KMS-11 (cell line): ENCODE results near the gene PPFIBP1.

Source experiments
- H2AFZ ChIP-seq: fragments of 200-600 bp; sonication (generic); 2 replicates; pipeline ENCODE4 v1.6.1; 2016; ENCODE audit warnings: antibody characterized with exemption, mixed run types, low read depth
- H3K27ac ChIP-seq: fragments of 200-600 bp; sonication (generic); 2 replicates; pipeline ENCODE4 v1.6.1; 2016; ENCODE audit warnings: mild to moderate bottlenecking, mixed run types
- H3K27me3 ChIP-seq: fragments of 200-600 bp; sonication (generic); 2 replicates; pipeline ENCODE4 v1.6.1; 2017; ENCODE audit warnings: mild to moderate bottlenecking, low read depth, mixed run types, moderate library complexity; ENCODE audit not compliant: insufficient read depth
- H3K36me3 ChIP-seq: fragments of 200-600 bp; sonication (generic); 2 replicates; pipeline ENCODE4 v1.6.1; 2017; ENCODE audit warnings: mild to moderate bottlenecking, mixed run types; ENCODE audit not compliant: insufficient read depth
- H3K4me1 ChIP-seq: fragments of 200-600 bp; sonication (generic); 2 replicates; pipeline ENCODE4 v1.6.1; 2016; ENCODE audit warnings: mild to moderate bottlenecking, low read depth, mixed run types; ENCODE audit not compliant: poor library complexity, severe bottlenecking
- H3K4me2 ChIP-seq: fragments of 200-600 bp; sonication (generic); 2 replicates; pipeline ENCODE4 v1.7.0; 2016; ENCODE audit warnings: mild to moderate bottlenecking, mixed run types
- H3K4me3 ChIP-seq: fragments of 200-600 bp; sonication (generic); IDR thresholded peaks from 2 replicates; pipeline ENCODE4 v1.6.1; 2017; ENCODE audit warnings: low read depth, low read length, mixed read lengths; ENCODE audit not compliant: insufficient read depth
- H3K79me2 ChIP-seq: fragments of 200-600 bp; sonication (generic); 2 replicates; pipeline ENCODE4 v1.6.1; 2016; ENCODE audit warnings: low read depth, mixed run types; ENCODE audit not compliant: insufficient read depth
- H3K9ac ChIP-seq: fragments of 200-600 bp; sonication (generic); 2 replicates; pipeline ENCODE4 v1.6.1; 2016; ENCODE audit warnings: mild to moderate bottlenecking, mixed run types
- H4K20me1 ChIP-seq: fragments of 200-600 bp; sonication (generic); 2 replicates; pipeline ENCODE4 v1.6.1; 2016; ENCODE audit warnings: mild to moderate bottlenecking, mixed run types; ENCODE audit not compliant: insufficient read depth
- TF ChIP-seq, protein P1 (sequence below): fragments of 200-600 bp; sonication (generic); conservative IDR thresholded peaks from 2 replicates; pipeline ENCODE4 v1.6.1; 2017; ENCODE audit warnings: low read depth, mild to moderate bottlenecking, antibody characterized with exemption, low read length, moderate library complexity, mixed read lengths

The PPFIBP1 gene

DNA sequence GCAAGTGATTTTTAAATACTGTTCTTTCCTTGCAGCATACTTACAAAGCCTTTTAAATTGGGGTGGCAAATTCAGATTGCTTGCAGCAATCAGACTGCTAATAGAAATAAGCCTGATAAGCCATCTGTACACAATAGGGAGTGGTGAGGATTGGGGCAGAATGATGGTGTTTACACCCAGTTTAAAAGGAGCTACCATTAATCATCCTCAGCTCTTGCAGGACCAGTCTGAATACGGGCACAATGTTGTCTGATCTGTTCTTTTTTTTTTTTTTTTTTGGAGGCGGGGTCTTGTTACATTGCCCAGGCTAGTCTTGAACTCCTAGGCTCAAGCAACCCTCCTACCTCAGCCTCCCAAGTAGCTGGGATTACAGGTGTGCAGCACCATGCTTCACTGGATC is 122.1 kb downstream of the PPFIBP1 start:
- Histone ChIP-seq H3K36me3 (no peaks in the 10 kb centered on the region), H3K27me3 (no peaks in the 10 kb centered on the region)

DNA sequence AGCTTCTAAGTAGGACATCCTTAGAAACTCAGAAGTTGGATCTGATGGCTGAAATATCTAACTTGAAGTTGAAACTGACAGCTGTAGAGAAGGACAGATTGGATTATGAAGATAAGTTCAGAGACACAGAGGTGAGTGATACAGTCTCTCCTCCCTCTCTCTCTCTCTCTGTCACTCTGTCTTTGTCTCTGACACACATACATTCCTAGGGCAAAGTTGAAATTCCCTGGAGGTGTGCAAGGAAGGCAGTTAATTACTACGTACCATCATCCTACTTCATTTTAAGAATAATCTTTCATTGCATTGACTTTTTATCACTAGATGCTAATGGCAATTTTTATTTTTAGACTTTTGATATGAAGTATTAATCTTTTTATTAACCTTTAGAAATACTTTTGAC is 126.0 kb downstream of the PPFIBP1 start:
- H3K4me1 ChIP-seq, result peaks cover 12% of the 10 kb centered on the region
- H3K27ac ChIP-seq, result no peak overlapping the region
- H3K27me3 ChIP-seq, result no peaks in the 10 kb centered on the region
- H2AFZ ChIP-seq, result no peak overlapping the region
- no peaks in the 10 kb centered on the region for H3K79me2 ChIP-seq
- TF ChIP-seq, protein P1, sequence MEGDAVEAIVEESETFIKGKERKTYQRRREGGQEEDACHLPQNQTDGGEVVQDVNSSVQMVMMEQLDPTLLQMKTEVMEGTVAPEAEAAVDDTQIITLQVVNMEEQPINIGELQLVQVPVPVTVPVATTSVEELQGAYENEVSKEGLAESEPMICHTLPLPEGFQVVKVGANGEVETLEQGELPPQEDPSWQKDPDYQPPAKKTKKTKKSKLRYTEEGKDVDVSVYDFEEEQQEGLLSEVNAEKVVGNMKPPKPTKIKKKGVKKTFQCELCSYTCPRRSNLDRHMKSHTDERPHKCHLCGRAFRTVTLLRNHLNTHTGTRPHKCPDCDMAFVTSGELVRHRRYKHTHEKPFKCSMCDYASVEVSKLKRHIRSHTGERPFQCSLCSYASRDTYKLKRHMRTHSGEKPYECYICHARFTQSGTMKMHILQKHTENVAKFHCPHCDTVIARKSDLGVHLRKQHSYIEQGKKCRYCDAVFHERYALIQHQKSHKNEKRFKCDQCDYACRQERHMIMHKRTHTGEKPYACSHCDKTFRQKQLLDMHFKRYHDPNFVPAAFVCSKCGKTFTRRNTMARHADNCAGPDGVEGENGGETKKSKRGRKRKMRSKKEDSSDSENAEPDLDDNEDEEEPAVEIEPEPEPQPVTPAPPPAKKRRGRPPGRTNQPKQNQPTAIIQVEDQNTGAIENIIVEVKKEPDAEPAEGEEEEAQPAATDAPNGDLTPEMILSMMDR, result no peak
- H3K4me3 ChIP-seq, result no peak overlapping the region
- H3K36me3 ChIP-seq, result no peaks in the 10 kb centered on the region
- H3K9ac ChIP-seq, result no peak overlapping the region
- no peak overlapping the region for H3K4me2 ChIP-seq
- H4K20me1 ChIP-seq, result no peaks in the 10 kb centered on the region

More for the DNA sequence above, 122.1 kb downstream of the PPFIBP1 start:
- H4K20me1 ChIP-seq, result no peaks in the 10 kb centered on the region
- H3K4me1 ChIP-seq, result no peaks in the 10 kb centered on the region
- no peak overlapping the region for H3K27ac ChIP-seq
- H3K4me3 ChIP-seq, result no peak overlapping the region
- no peak overlapping the region for H3K9ac ChIP-seq
- TF ChIP-seq, protein P1, result no peak
- no peak overlapping the region for H3K4me2 ChIP-seq
- H2AFZ ChIP-seq, result no peak overlapping the region
- no peaks in the 10 kb centered on the region for H3K79me2 ChIP-seq

DNA sequence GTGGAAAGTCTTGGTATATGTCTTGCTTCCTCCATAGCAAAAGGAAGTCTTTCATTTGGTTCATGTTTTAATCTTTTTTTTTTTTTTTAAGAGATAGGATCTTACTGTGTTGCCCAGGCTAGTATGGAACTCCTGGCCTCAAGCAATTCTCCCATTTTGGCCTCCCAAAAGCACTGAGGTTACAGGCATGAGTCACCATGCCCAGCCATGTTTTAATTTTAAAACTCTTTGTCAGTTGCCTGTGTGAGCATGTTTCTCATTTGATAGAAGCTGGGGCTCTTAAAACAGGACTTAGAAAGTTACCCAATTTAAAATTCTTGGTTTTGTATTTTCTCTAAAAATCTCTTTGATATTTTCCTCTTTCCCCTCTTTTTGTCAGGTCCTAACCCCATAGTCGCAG is 127.2 kb downstream of the PPFIBP1 start:
- H3K4me3 ChIP-seq, result no peak overlapping the region
- H3K4me2 ChIP-seq, result no peak overlapping the region
- H3K36me3 ChIP-seq, result no peaks in the 10 kb centered on the region
- H3K79me2 ChIP-seq, result no peaks in the 10 kb centered on the region
- H3K4me1 ChIP-seq, result peaks cover 12% of the 10 kb centered on the region
- H3K9ac ChIP-seq, result no peak overlapping the region
- no peaks in the 10 kb centered on the region for H3K27me3 ChIP-seq
- no peaks in the 10 kb centered on the region for H4K20me1 ChIP-seq
- no peak overlapping the region for H3K27ac ChIP-seq
- TF ChIP-seq, protein P1, result no peak
- no peak overlapping the region for H2AFZ ChIP-seq

DNA sequence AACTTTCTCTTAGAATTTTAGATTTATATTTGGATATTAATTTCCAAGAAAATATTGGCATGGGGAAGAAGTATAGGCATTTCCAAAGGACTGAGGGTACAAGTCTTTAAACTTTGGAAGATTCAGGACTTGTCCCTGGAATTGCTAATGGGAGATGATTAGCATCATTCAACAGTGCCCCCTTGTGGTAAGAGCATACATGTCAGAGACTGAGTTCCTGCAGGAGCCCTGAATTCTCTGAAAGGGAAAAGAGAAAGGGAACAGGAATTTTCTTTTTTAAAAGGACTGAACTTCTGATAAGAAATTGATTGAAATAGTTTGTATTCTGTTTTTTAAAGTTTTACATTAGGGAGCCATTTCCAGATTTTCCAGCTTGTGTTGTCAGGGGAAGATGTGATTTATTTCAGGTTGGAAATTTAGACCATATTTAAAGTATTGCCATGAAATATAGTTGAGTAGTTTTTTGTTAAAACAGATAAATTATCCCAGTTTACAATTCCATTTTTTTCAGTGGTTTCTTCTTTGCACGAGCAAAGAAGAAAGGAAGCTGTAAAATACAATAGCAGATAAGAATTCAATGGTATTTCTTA is 128.3 kb downstream of the PPFIBP1 start:
- TF ChIP-seq, protein P1, result peak; percentile 90

More for the DNA sequence above, 128.3 kb downstream of the PPFIBP1 start:
- Histone ChIP-seq H3K4me1 (peaks cover 12% of the 10 kb centered on the region), H3K36me3 (no peaks in the 10 kb centered on the region), H3K79me2 (no peaks in the 10 kb centered on the region), H3K9ac (no peak overlapping the region), H3K4me3 (no peak overlapping the region), H3K4me2 (no peak overlapping the region), H4K20me1 (no peaks in the 10 kb centered on the region), H2AFZ (no peak overlapping the region), H3K27ac (no peak overlapping the region), H3K27me3 (no peaks in the 10 kb centered on the region)
